ENCODE data around the gene SDR39U1.
"Not testable (repeated sequence)": the region's sequence is repeated elsewhere in the genome, so short reads cannot be mapped to it uniquely, and the experiment has no call there.

SDR39U1 gene, protein sequence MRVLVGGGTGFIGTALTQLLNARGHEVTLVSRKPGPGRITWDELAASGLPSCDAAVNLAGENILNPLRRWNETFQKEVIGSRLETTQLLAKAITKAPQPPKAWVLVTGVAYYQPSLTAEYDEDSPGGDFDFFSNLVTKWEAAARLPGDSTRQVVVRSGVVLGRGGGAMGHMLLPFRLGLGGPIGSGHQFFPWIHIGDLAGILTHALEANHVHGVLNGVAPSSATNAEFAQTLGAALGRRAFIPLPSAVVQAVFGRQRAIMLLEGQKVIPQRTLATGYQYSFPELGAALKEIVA

DNA sequence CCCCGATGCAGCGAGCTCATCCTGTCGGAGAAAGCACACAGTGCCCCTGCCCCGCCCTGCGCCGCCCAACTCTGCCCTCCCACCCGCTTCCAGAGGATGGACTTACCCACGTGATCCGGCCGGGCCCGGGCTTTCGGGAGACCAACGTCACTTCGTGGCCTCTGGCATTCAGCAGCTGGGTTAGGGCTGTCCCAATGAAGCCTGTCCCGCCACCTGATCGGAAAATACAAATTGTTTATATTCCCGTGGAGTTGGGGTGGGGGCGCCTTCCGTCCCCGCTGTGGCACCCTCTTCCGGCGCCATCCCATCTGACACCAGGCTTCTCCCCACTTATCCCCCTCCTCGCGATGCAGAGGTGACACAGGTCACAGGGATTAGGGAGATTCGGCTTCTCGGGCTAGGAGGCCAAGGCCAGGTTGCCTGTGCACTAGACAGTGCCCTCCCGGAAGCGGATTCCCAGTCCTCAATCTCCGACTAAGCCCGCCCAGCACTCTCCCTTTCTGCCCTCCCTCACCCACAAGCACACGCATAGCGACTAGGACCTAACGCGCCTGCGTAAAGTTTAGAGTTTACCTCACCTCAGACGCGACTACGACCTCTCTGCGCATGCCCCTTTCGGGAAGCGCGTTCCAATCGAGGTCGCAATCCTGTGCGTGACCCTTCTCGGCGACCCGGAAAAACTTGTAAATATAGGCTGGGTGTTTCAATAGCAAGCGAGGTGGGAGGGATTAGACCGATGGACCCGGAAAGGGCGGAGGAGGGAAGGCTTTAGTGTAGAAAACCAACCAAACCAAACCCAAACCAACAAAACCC lies at the start of gene SDR39U1:
Gene SDR39U1 (minus strand): TSS at position 537 of the 813 bp plus-strand sequence. CDS start 7 bp downstream, at position 530.
- peak; percentile 100 for DNase-seq (ENCODE audit: low spot score)

DNA sequence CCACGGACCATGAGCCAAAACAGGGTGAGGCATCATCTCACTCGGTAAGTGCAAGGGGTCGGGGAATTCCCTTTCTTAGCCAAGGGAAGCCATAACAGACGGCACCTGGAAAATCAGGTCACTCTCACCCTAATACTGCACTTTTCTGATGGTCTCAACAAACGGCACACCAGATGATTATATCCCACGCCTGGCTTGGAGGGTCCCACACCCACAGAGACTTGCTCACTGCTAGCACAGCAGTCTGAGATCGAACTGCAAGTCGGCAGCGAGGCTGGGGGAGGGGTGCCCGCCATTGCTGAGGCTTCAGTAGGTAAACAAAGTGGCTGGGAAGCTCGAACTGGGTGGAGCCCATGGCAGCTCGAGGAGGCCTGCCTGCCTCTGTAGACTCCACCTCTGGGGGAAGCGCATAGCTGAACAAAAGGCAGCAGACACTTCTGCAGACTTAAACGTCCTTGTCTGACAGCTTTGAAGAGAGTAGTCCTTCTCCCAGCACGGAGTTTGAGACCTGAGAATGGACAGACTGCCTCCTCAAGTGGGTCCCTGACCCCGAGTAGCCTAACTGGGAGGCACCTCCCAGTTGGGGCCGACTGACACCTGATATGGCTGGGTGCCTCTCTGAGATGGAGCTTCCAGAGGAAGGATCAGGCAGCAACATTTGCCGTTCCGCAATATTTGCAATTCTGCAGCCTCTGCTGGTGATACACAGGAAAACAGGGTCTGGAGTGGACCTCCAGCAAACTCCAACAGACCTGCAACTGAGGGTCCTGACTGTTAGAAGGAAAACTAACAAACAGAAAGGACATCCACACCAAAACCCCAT lies 49.2 kb upstream of the SDR39U1 start:
- not testable (repeated sequence) for DNase-seq (ENCODE audit: low spot score)

DNA sequence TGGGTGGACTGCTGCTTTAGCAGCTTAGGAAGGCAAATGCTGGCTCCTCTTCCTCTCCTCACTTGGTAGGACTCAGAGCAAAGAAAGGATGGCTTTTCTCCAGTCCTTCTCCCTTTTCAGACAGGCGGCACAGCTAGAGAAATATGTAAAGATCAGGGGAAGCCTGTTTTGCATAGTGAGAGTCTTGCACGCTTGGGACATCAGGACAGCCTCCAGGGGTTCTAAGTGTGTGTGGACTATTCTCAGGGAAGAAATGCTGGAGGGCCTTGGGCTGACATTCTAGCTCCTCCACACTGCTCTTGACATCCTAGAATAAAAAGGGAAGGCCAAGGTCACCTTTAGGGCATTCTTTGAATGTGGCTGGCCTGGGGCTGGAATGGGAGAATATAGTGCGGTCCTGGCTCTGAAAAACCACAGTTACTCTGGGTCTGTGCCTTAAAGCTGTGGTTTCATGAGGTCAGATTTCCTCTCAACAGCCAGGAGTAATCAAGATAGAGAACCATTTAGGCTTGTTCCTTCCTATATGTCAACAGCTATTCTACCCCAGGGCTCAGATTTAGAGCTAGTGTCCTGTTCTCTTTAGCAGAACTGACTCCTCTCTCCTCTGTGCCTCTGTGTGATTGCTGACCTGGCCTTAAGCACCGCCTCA lies 41.2 kb upstream of the SDR39U1 start:
- no peak for DNase-seq (ENCODE audit: low spot score)

DNA sequence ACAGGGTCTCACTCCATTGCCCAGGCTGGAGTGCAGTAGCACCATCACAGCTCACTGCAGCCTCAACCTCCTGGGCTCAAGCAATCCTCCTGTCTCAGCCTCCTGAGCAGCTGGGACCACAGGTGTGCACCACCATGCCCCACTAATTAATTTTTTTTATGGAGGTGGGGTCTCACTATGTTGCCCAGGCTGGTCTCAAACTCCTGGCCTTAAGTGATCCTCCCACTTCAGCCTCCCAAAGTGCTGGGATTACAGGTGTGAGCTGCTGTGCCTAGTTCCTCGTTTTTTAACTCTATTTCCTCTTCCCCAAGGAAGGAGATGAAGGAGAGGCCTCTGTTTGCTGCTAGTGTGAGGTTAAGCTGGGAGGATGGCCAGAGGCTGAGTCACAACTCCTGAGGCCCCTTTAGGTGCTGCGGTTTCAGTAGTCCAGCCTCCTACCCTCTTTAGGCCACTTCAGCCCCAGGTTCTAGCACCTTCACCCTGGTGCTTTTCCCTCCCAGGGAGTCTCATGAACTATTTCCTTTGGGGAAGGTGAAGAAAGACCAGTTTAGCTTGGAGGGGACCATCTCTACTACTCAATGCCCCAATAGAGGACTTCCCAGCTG lies 40.2 kb upstream of the SDR39U1 start:
- not testable (repeated sequence) for DNase-seq (ENCODE audit: low spot score)

DNA sequence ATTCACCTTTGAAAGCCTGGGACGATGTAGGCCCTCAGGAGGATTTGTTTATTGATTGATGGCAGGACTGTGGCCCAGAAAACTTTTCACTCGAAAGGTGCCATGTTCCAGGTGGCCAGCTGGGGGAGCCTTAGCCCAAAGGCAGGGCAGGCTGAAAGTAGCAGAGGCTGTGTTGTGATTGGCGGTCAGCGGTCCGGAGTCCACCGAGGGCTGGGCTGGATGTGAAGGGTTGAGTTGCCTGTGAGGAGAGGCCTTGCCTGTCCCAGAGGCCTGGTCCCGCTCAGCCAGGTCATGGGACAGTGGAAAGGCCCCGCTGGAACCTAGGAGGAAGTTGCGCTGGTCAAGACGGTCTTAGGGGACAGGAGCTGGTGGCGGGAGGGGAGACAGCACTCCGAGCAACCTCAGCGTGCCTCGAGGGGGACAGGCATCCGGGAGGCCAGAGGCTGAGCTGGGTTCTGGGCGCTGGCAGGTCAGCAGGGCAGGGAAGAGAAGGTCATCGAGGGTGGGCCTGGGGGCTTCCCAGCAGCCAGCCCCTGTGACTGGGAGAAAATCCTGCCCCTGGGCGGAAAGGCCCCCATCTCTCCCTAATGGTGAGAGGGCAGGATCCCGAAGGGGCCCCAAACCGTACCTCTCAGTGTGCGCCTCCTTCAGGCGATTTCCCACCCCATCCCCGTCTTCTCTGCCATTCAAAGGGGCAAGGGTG lies 39.2 kb upstream of the SDR39U1 start:
- no peak for DNase-seq (ENCODE audit: low spot score)

DNA sequence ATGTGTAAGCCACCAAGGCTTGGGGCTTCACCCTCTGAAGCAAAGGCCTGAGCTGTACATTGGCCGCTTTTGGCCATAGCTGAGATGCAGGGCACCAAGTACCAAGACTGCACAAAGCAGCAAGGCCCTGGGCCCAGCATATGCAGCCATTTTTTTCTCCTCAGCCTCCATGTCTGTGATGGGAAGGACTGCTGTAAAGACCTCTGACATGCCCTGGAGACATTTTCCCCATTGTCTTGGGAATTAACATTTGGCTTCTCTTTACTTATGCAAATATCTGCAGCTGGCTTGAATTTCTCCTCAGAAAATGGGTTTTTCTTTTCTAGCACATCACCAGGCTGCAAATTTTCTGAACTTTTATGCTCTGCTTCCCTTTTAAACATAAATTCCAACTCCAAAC lies 37.4 kb upstream of the SDR39U1 start:
- not testable (repeated sequence) for DNase-seq (ENCODE audit: low spot score)

DNA sequence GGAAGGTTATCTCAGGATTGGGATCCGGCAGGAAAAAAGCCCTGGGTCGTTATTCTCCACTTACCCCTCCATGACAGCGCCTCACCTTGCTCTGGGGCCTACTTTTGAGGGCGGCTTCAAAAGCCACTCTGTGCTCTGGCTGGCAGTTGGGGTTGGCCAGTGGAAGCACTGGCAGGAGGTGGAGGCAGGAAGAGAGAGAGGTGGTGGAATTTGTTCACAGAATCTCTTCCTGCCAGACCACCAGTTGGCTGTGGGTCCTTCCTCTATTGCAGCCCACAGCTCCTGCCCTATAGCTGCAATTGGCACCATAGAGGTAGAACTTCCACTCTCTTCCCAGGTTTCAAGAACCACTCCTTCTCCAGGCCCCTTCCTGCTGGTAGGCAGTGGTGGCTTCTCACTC lies 32.7 kb upstream of the SDR39U1 start:
- DNase-seq (ENCODE audit: low spot score), result no peak

DNA sequence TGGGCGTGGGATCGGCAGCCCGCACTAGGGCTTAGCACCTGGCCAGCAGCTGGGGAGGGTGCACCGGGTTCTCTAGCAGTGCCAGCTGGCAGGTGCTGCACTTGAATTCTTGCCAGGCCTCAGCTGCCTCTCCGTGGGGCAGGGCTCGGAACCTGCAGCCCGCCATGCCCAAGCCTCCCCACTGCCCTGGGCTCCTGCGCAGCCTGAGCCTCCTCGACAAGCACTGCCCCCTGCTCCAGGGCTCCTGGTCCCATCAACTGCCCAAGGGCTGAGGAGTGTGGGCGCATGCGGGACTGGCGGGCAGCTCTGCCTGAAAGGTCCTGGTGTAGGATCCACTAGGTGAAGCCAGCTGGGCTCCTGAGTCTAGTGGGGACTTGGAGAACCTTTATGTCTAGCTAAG lies 30.6 kb upstream of the SDR39U1 start:
- DNase-seq (ENCODE audit: low spot score), result no peak

DNA sequence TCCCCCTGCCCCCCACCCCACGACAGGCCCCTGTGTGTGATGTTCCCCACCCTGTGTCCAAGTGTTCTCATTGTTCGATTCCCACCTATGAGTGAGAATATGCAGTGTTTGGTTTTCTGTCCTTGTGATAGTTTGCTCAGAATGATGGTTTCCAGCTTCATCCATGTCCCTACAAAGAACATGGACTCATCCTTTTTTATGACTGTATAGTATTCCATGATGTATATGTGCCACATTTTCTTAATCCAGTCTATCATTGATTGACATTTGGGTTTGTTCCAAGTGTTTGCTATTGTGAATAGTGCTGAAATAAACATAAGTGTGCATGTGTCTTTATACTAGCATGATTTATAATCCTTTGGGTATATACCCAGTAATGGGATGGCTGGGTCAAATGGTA lies 27.9 kb upstream of the SDR39U1 start:
- DNase-seq (ENCODE audit: low spot score), result not testable (repeated sequence)

DNA sequence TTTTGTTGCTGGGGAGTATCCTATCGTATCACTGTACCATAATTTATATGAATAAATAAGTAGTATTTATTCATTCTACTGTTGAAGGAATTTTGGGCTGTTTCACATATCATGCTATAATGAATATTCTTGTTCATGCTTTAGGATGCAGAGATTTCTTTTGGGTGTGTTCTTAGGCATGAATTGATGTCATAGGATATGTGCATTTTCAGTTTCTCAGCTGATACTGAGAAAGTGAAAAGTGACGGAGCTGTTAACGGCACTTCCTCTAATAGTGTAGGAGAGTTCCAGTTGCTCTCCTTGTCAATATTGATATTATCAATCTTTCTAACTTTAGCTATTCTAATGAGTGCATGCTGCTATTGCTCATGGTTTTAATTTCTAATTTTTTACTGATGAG lies 23.2 kb upstream of the SDR39U1 start:
- DNase-seq (ENCODE audit: low spot score), result no peak

DNA sequence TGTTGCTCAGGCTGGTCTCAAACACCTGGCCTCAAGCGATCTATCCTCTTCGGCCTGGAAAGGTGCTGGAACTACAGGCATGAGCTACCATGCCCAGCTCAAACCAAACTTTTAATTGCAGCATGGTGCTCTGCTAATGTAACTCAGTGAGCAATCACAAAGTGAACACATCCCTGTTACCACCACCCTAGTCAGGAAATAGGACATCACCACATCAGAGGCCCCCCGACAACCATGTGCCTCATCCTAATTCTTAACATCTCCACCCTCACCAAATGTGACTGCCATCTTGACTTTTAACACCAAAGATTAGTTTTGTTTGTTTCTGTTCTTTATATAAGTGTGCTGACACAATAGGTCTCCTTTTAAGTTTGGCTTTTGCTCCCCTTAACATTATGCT lies 22.8 kb upstream of the SDR39U1 start:
- DNase-seq (ENCODE audit: low spot score), result no peak

DNA sequence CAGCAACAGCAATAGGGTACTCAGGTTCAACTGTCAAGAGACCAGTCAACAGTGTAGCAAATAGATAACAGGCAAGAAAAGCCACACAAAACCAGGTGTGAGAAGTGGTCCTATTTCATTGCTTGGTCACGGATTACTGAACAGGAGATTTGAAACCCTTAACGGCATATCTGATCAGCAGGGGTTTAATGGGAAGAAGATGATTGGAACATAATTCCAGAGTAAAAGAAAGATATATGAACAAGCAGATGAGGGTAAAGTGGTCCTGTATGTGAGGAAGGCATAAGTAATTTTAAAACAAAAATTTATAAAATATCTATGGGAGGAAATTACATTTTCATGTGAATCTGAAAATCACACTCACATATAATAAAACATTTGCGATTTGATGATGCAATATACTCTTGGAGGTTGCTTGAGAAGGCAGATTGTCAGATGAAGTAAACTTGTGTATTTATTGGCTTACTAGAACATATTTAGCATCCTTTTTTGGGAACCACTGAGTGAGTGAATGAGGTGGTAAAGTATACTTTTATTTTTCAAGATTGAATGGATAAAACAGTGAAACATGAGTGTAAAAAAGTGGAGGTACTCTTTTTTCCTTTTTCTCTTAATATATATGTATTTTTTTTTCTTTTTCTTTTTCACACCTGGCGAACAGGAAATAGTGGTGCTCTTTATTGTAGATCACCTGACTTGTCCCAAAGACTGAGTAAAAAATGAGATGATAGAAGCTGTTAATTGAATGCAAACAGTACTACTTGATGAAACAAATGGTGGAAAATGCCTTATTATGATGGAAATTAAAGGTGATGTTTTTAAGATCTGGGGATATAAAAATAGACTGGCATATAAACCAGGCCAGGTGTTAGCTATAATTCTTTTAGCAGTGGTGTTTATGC lies 21.6 kb upstream of the SDR39U1 start:
- no peak for DNase-seq (ENCODE audit: low spot score)

DNA sequence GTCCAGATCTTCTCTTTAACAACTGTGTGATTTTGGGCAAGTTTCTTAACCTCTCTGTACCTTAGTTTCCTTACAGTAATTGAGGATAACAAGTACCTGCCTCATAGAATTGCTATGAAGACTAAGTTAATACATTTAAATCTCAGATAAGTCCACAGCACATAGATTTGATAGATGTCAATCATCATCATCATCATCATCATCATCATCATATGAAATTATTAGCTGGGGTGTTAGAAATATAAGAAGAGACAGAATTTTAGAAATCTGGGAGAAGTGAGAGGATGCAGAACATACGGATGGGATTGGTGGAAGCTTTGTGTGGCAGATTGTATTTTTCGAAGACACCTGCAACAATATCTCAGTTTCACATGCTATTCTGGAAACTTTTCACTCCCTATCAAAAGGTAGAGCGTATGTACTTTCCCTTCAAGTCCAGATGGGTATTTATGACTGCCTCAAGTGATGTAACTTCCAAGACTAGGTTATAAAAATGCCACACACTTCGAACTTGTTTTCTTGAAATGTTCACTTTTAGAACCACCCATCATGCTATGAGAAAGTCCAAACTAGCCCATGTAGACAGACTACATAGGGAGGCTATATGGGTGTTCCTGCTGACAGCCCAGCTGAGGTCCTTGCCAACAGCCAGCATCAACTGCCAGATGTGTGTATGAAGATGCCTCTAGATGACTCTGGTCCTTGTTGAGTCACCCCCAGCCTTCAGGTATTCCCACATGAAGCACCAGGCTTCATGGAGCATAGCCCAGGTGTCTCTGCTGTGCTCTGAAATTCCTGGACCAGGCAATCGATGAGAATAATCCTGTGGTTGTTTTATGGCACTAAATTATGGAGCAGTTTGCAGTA lies 20.7 kb upstream of the SDR39U1 start:
- no peak for DNase-seq (ENCODE audit: low spot score)

DNA sequence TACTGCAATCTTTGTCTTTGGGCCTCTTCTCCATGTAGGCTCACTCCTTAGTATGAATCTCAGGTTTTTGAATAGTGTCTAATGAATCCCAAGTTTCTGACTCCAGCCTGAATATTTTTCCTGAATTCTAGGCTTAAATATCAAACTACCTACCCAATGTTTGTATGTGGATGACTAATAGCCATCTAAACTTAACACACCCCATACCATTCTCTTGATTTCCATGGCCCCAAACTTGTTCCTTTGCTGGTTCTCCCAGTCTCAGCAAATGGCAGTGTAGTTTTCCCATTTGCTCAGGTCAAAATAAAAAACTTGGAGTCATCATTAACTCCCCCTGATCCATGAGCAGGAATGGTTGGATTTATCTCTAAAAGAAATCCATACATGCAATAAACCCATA lies 18.8 kb upstream of the SDR39U1 start:
- DNase-seq (ENCODE audit: low spot score), result no peak

DNA sequence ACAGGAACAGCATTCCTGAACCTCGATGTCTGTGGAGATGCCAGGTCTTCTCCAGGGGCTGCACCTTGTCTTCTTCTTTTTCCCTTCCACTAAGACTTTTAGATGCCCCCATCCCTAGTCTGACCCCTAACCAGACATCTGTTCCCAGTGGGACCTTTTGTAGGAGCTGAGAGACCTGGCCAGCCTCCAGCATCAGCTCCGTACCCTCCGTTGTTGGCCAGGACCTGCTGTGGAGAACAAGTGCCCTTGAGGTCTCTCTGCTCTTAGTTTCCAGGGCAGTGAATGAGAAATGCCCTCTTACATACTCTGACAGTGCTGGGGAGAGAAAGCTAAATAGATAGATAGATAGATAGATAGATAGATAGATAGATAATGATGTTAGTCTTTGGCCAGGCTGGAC lies 16.8 kb upstream of the SDR39U1 start:
- DNase-seq (ENCODE audit: low spot score), result no peak

DNA sequence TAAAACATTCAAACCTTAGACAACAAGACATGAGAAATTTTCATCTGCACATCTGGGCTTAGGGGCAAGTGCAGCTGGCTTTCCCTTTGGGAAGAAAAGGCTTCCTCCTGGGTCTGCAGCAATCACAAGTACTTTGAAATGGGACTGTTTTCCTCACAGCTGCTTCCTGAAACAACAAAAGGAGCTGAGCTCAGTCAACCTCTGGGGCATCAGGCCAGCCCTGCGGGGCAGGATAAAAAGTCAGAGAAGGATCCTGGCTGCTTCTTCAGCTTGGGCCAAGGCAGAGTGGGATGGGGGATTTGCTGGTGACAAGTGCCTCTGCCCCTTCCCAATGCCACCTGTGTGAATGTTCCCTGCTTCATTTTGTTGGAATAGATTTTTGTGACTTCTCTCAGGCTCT lies 16.2 kb upstream of the SDR39U1 start:
- no peak for DNase-seq (ENCODE audit: low spot score)

DNA sequence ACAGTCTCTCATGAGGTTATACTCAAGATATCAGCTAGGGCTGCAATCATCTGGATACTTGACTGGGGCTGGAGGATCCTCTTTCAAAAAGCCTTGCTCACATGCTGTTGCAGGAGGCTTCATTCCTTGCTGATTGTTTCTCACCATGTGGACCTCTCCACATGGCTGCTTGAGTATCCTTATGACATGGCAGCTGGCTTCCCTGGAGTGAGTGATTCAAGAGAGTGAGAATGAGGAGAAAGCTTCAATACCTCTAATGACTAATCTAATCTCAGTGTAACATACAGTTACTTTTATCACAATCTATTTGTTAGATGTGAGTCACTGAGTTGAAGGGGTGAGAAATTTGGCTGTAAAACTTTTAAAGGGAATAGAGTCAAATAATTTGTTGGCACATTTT lies 14.4 kb upstream of the SDR39U1 start:
- no peak for DNase-seq (ENCODE audit: low spot score)

DNA sequence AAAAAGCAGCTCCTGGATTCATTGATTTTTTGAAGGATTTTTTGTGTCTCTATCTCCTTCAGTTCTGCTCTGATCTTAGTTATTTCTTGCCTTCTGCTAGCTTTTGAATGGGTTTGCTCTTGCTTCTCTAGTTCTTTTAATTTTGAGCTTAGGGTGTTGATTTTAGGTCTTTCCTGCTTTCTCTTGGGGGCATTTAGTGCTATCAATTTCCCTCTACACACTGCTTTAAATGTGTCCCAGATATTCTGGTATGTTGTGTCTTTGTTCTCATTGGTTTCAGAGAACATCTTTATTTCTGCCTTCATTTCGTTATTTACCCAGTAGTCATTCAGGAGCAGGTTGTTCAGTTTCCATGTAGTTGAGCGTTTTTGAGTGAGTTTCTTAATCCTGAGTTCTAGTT lies 8.3 kb upstream of the SDR39U1 start:
- DNase-seq (ENCODE audit: low spot score), result not testable (repeated sequence)

DNA sequence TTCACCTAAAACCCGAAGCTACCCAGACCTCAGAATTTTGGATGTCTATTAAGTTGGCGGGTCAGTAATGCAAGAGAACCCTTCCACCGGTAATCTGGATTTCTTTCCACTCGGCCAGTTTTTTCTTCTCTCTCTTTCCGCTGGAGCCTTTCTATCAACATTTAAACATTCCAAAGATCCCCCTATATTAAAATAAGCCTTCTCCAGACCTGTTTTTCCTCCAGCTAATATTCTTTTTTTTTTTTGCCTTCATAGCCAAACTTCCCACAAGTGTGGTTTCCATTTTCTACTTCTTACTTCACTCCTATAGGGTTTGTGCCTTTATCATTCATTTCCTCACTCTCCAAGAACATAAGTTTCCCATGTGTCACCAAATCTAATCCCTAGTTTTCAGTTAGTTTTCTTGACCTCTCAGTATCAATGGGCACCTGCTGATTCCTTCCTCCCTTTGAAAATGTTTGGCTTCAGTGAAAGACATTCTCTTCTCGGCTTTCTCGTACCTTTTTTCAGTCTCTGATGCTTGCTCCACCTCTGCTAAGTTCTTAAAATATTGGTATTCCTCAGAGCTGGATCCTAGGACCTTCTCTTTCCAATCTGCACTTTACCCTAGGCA lies 583 bp upstream of the SDR39U1 start:
- no peak for DNase-seq (ENCODE audit: low spot score)

Measured in pons (tissue), 1 donor.